Thyroid gland (tissue), 4 donors: ENCODE measurements around the gene SYT12. TPM values are rescaled to one million over a fixed set of nuclear protein-coding genes. Genes with fewer than 3 reads are reported as not detected.
A peak's percentile ranks its signal among the peaks of the same experiment; 100 is the strongest.

Experiments used
- DNase-seq, 2 donors: peaks; one replicate each; pipeline ENCODE4 v3.0.0-alpha.2; 2019
- H3K27ac ChIP-seq, 3 donors: fragments of 200-600 bp; sonication (generic); 1 replicate in 2 of 3; 2 replicates in 1 of 3; pipeline ENCODE4 v1.5.1; 2016 to 2019; ENCODE audit warnings: mild to moderate bottlenecking in 1 of 3, moderate library complexity in 1 of 3
- H3K27me3 ChIP-seq: fragments of 200-600 bp; sonication (generic); one replicate; pipeline ENCODE4 v1.5.1; 2019
- H3K36me3 ChIP-seq, 2 donors: fragments of 200-600 bp; sonication (generic); one replicate each; pipeline ENCODE4 v1.5.1; 2016 to 2019
- H3K4me1 ChIP-seq, 2 donors: fragments of 200-600 bp; sonication (generic); one replicate each; pipeline ENCODE4 v1.5.1; 2017 to 2019
- H3K4me3 ChIP-seq, 3 donors: fragments of 200-600 bp; sonication (generic); replicated peaks in 1 of 3; 1 replicate in 2 of 3; 2 replicates in 1 of 3; pipeline ENCODE4 v1.5.1; 2016; ENCODE audit warnings: mild to moderate bottlenecking in 1 of 3
- H3K9me3 ChIP-seq: fragments of 200-600 bp; sonication (generic); one replicate; pipeline ENCODE4 v1.5.1; 2017
- POLR2A ChIP-seq, 2 donors: fragments of 450-650 bp; IDR thresholded peaks; one replicate each; pipeline ENCODE4 v1.6.1; 2017; ENCODE audit warnings: antibody characterized with exemption in 2 of 2, mild to moderate bottlenecking in 2 of 2, moderate library complexity in 1 of 2
- WGBS, 2 donors: methylation state at CpG; one replicate each; pipeline ENCODE4 v1.1.5; 2017; 5-methylcytosine and 5-hydroxymethylcytosine counted together
- intact Hi-C: fragments of 100-400 bp; cut with DNase I; formaldehyde crosslinking; loops from one replicate; pipeline ENCODE4 v1.15.1; 2023
- total RNA-seq, 4 donors: library from RNA; depleted of rRNA; stranded (reverse); fragments of >200 nt; gene quantifications; one replicate each; pipeline ENCODE4 v1.2.3, GENCODE V29; 2016
- TF ChIP-seq, protein P1 (sequence below), 6 experiments: fragments of 200-600 bp in 3 of 6; fragments of 450-650 bp in 3 of 6; sonication (generic) in 3 of 6; IDR thresholded peaks; one replicate each; pipeline ENCODE4 v1.5.1; 2016 to 2019; ENCODE audit warnings: antibody characterized with exemption in 6 of 6, mild to moderate bottlenecking in 2 of 6, inconsistent platforms in 1 of 6, moderate library complexity in 1 of 6

The SYT12 gene
- total RNA-seq, 4 donors from 2014 or later: 0.13 to 0.44 (median 0.22) TPM; not detected in 1

- Histone ChIP-seq H3K27me3 (no peaks in the 10 kb centered on the region), H3K4me3 (no peak overlapping the region), H3K4me1 (no peaks in the 10 kb centered on the region), H3K27ac (no peak overlapping the region), H3K9me3 (no peaks in the 10 kb centered on the region), H3K36me3 (no peaks in the 10 kb centered on the region)
- WGBS, 2 donors: 40 to 52% methylated on average over 7 to 9 of the region's 9 CpGs
- DNase-seq: no peak
- intact Hi-C loops: no loop called here
- TF ChIP-seq POLR2A (IDR thresholded peaks at IDR 0.05): no peak
- TF ChIP-seq, protein P1, sequence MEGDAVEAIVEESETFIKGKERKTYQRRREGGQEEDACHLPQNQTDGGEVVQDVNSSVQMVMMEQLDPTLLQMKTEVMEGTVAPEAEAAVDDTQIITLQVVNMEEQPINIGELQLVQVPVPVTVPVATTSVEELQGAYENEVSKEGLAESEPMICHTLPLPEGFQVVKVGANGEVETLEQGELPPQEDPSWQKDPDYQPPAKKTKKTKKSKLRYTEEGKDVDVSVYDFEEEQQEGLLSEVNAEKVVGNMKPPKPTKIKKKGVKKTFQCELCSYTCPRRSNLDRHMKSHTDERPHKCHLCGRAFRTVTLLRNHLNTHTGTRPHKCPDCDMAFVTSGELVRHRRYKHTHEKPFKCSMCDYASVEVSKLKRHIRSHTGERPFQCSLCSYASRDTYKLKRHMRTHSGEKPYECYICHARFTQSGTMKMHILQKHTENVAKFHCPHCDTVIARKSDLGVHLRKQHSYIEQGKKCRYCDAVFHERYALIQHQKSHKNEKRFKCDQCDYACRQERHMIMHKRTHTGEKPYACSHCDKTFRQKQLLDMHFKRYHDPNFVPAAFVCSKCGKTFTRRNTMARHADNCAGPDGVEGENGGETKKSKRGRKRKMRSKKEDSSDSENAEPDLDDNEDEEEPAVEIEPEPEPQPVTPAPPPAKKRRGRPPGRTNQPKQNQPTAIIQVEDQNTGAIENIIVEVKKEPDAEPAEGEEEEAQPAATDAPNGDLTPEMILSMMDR (IDR thresholded peaks at IDR 0.05): peak in 1 of 6 experiments; percentile 34
These were observed 46.9 kb upstream of the SYT12 start for GRCh38 chr11:66976028-66976467.

- Histone ChIP-seq H3K36me3 (no peaks in the 10 kb centered on the region), H3K27ac (no peak overlapping the region), H3K4me1 (peaks cover 0 to 6% of the 10 kb centered on the region in 2 donors), H3K9me3 (no peaks in the 10 kb centered on the region), H3K4me3 (no peak overlapping the region), H3K27me3 (no peaks in the 10 kb centered on the region)
- intact Hi-C loops: no loop called here
- WGBS, 2 donors: 85 to 90% methylated on average over 4 to 6 of the region's 6 CpGs
- TF ChIP-seq, protein P1 (IDR thresholded peaks at IDR 0.05): no peak
- no peak for TF ChIP-seq POLR2A (IDR thresholded peaks at IDR 0.05)
- DNase-seq: no peak
These were observed 46.0 kb upstream of the SYT12 start for GRCh38 chr11:66976925-66977324.

GRCh38 chr11:66978229-66978628, 44.7 kb upstream of the SYT12 start:
- Histone ChIP-seq H3K27me3 (no peaks in the 10 kb centered on the region), H3K9me3 (no peaks in the 10 kb centered on the region), H3K27ac (no peak overlapping the region), H3K4me1 (peaks cover 0 to 10% of the 10 kb centered on the region in 2 donors), H3K4me3 (no peak overlapping the region), H3K36me3 (no peaks in the 10 kb centered on the region)
- TF ChIP-seq, protein P1 (IDR thresholded peaks at IDR 0.05): no peak
- TF ChIP-seq POLR2A (IDR thresholded peaks at IDR 0.05): no peak
- intact Hi-C loops: no loop called here
- WGBS, 2 donors: 97 to 100% methylated on average over 2 of the region's 2 CpGs
- DNase-seq: no peak

DNA sequence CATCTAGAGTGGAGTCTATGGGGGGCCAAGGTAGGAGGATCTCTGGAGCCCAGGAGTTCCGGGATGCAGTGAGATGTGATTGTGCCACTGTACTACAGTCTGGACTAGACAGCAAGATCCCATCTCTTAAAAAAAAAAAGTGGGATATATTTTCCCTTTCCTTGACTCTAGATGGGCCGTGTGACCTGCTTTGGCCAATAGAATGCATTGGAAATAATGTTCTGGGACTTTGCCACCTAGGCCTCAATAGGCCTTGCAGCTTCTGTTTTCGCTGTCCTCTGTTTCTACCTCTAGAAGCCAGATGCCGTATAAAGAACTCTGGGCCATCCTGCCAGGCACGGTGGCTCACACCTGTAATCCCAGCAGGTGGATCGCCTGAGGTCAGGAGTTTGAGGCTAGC, 44.2 kb upstream of the SYT12 start:
- Histone ChIP-seq H3K4me1 (peaks cover 0 to 10% of the 10 kb centered on the region in 2 donors), H3K9me3 (no peaks in the 10 kb centered on the region), H3K27me3 (no peaks in the 10 kb centered on the region), H3K36me3 (no peaks in the 10 kb centered on the region), H3K27ac (no peak overlapping the region), H3K4me3 (no peak overlapping the region)
- 96 to 99% methylated on average over 6 of the region's 6 CpGs for WGBS, 2 donors
- TF ChIP-seq POLR2A (IDR thresholded peaks at IDR 0.05): no peak
- TF ChIP-seq, protein P1 (IDR thresholded peaks at IDR 0.05): no peak
- DNase-seq: no peak
- intact Hi-C loops: no loop called here

DNA sequence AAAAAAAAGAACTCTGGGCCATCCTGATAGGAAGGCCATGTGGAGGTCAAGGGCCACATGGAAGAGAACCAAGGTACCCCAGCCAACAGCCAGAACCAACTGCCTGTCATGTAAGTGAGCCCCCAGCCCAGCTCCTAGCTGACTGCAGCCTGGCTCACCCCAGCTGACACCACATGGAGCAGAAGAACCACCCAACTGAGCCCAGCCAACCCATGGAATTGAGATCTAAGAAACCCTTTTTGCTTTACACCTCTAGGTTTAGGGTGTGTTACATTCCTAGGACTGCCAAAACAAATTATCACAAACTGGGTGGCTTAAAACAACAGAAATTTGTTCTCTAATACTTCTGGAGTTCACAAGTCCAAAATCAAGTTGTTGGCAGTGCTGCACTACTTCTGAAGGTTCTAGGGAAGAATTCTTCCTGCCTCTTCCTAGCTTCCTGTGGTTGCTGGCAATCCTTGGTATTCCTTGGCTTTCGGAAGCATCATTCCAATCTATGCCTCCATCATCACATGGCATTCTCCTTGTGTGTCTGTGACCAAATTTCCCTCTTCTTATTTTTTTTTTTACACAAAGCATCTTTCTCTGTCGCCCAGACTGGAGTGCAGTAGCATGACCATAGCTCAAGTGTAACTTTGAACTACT, 43.5 kb upstream of the SYT12 start:
- 90 to 91% methylated on average over 2 of the region's 2 CpGs for WGBS, 2 donors

More for the DNA sequence above, 43.5 kb upstream of the SYT12 start:
- Histone ChIP-seq H3K27me3 (no peaks in the 10 kb centered on the region), H3K36me3 (no peaks in the 10 kb centered on the region), H3K27ac (no peak overlapping the region), H3K4me3 (no peak overlapping the region), H3K9me3 (no peaks in the 10 kb centered on the region), H3K4me1 (peaks cover 0 to 10% of the 10 kb centered on the region in 2 donors)
- TF ChIP-seq, protein P1 (IDR thresholded peaks at IDR 0.05): no peak
- no peak for TF ChIP-seq POLR2A (IDR thresholded peaks at IDR 0.05)
- intact Hi-C loops: no loop called here
- no peak for DNase-seq
